ENCODE measurements around the gene FAM131C. TPM values are rescaled to one million over a fixed set of nuclear protein-coding genes. Genes with fewer than 3 reads are reported as not detected.
A peak's percentile ranks its signal among the peaks of the same experiment; 100 is the strongest.
"Not testable (repeated sequence)": the region's sequence is repeated elsewhere in the genome, so short reads cannot be mapped to it uniquely, and the experiment has no call there.

Gene FAM131C
- total RNA-seq, 1 experiment from 2014 or later: 0.11 TPM

DNA sequence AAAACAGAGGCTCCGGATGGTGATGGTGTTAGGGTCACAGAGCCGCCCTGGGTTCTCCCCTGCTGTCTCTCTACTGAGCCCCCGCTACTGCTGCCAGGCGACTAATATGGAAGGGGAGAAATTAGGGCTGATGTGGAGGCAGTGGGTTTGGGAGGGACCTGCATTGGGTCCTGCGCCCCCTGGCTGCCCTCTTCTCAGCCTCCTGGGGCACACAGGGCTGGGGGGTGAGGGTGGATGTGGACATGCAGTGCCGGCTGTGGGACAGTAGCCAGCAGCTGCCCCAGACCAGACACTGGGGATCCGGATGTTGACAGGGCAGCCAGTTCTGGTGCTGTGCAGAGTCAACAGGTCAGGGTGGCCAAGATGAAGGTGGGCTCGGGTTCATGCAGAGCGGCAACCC is 31.4 kb downstream of the FAM131C start:
- no peaks in the 10 kb centered on the region for H3K4me1 ChIP-seq (replicated peaks)
- H3K9me3 ChIP-seq (replicated peaks): no peaks in the 10 kb centered on the region
- H3K36me3 ChIP-seq: no peaks in the 10 kb centered on the region
- DNase-seq (ENCODE audit: low read depth in 1 of 2, low spot score in 2 of 2): no peak
- no peak overlapping the region for H3K27ac ChIP-seq
- no peaks in the 10 kb centered on the region for H3K27me3 ChIP-seq (replicated peaks)
- H3K4me3 ChIP-seq: no peak overlapping the region

GRCh38 chr1:16041200-16041599 is 32.3 kb downstream of the FAM131C start:
- Histone ChIP-seq H3K4me3 (no peak overlapping the region), H3K27me3 (replicated peaks) (no peaks in the 10 kb centered on the region), H3K9me3 (replicated peaks) (no peaks in the 10 kb centered on the region), H3K4me1 (replicated peaks) (no peaks in the 10 kb centered on the region), H3K36me3 (no peaks in the 10 kb centered on the region), H3K27ac (no peak overlapping the region)
- no peak for DNase-seq (ENCODE audit: low read depth in 1 of 2, low spot score in 2 of 2)

DNA sequence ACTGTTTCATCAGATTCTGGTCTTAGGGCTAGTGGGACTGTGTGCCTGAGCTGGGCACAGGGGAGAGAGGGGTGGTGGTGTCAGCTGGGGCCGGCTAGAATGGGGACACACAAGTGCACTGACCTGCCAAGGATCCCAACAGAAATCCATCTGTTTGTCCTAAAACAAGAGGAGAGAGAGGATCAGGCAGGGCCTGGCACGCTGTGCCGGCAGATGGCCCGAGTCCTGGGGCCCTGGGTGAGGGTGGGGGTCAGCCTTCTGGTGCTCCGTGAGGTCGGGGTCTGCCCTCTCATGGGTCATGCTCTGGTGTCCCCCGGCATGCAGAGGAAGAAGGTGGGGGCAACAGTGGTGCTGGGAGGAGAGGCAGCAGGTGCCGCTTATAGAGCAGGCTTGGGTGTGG is 33.6 kb downstream of the FAM131C start:
- H3K27me3 ChIP-seq (replicated peaks); H3K4me1 ChIP-seq (replicated peaks); H3K36me3 ChIP-seq; DNase-seq (ENCODE audit: low read depth in 1 of 2, low spot score in 2 of 2); H3K9me3 ChIP-seq (replicated peaks); H3K4me3 ChIP-seq; H3K27ac ChIP-seq: not testable (repeated sequence)

- no peaks in the 10 kb centered on the region for H3K4me1 ChIP-seq (replicated peaks)
- H3K27me3 ChIP-seq (replicated peaks): no peaks in the 10 kb centered on the region
- no peak overlapping the region for H3K27ac ChIP-seq
- H3K36me3 ChIP-seq: no peaks in the 10 kb centered on the region
- no peak for DNase-seq (ENCODE audit: low read depth in 1 of 2, low spot score in 2 of 2)
- H3K9me3 ChIP-seq (replicated peaks): no peaks in the 10 kb centered on the region
- no peak overlapping the region for H3K4me3 ChIP-seq
Observed at GRCh38 chr1:16038620-16038912, 34.9 kb downstream of the FAM131C start.

GRCh38 chr1:16036461-16036860 is 37.0 kb downstream of the FAM131C start:
- H3K27ac ChIP-seq; DNase-seq (ENCODE audit: low read depth in 1 of 2, low spot score in 2 of 2); H3K36me3 ChIP-seq; H3K4me3 ChIP-seq; H3K4me1 ChIP-seq (replicated peaks); H3K27me3 ChIP-seq (replicated peaks); H3K9me3 ChIP-seq (replicated peaks): not testable (repeated sequence)

GRCh38 chr1:16033103-16033632 is 40.3 kb downstream of the FAM131C start:
- not testable (repeated sequence) for H3K9me3 ChIP-seq (replicated peaks); H3K36me3 ChIP-seq; H3K4me3 ChIP-seq; H3K27ac ChIP-seq; H3K27me3 ChIP-seq (replicated peaks); DNase-seq (ENCODE audit: low read depth in 1 of 2, low spot score in 2 of 2); H3K4me1 ChIP-seq (replicated peaks)

DNA sequence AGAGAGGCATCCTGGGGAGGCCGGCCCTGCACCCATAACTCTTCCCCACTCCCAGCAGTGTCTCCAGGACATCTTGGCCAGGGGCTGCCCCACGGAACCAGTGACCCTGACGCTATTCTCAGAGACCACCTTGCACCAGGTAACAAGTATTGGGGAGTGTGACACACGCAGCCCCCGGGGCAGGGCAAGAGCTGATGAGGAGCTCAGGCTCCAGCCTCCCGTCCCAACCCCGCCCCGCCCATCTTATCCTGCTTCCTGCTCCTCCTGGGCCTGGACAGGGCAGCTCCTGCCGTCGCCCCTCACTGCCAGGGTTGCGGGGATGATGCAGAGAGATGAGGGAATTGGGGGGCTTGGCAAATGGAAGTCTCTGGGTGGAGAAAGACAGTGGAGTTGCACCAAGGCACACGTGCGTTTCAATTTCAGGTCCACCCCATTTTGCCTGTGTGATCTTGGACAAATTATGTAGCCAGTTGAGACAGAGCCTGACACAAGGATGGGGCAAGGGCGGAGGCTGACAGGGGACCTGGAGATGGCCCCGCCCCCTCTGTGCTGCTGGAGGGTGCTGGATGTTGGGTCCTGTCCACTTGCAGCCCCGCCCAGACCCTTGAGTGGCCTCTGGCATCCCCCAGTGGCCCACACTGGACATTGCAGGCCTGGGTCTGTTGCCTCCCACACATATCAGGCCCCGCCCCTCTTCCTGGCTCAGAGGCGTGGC is 40.9 kb downstream of the FAM131C start:
- no peaks in the 10 kb centered on the region for H3K9me3 ChIP-seq (replicated peaks)
- H3K27me3 ChIP-seq (replicated peaks): 0 out of 2 replicates have a peak, but pooled peaks cover 3% of the 10 kb centered on the region
- H3K4me3 ChIP-seq: no peak overlapping the region
- no peak overlapping the region for H3K27ac ChIP-seq
- 0 out of 2 replicates have a peak, but pooled peaks cover 5% of the 10 kb centered on the region for H3K4me1 ChIP-seq (replicated peaks)
- DNase-seq (ENCODE audit: low read depth in 1 of 2, low spot score in 2 of 2): peak; percentile 78 to 94
- no peaks in the 10 kb centered on the region for H3K36me3 ChIP-seq

GRCh38 chr1:16031551-16031950 is 41.9 kb downstream of the FAM131C start:
- no peak overlapping the region for H3K4me3 ChIP-seq
- no peak for DNase-seq (ENCODE audit: low read depth in 1 of 2, low spot score in 2 of 2)
- no peaks in the 10 kb centered on the region for H3K9me3 ChIP-seq (replicated peaks)
- no peak overlapping the region for H3K27ac ChIP-seq
- H3K4me1 ChIP-seq (replicated peaks): 0 out of 2 replicates have a peak, but pooled peaks cover 5% of the 10 kb centered on the region
- 0 out of 2 replicates have a peak, but pooled peaks cover 3% of the 10 kb centered on the region for H3K27me3 ChIP-seq (replicated peaks)
- H3K36me3 ChIP-seq: no peaks in the 10 kb centered on the region

- no peak for DNase-seq (ENCODE audit: low read depth in 1 of 2, low spot score in 2 of 2)
- H3K36me3 ChIP-seq: no peaks in the 10 kb centered on the region
- no peaks in the 10 kb centered on the region for H3K9me3 ChIP-seq (replicated peaks)
- no peak overlapping the region for H3K27ac ChIP-seq
- 0 out of 2 replicates have a peak, but pooled peaks cover 5% of the 10 kb centered on the region for H3K4me1 ChIP-seq (replicated peaks)
- H3K4me3 ChIP-seq: no peak overlapping the region
- H3K27me3 ChIP-seq (replicated peaks): 0 out of 2 replicates have a peak, but pooled peaks cover 3% of the 10 kb centered on the region
Observed at GRCh38 chr1:16029288-16029687, 44.2 kb downstream of the FAM131C start.

DNA sequence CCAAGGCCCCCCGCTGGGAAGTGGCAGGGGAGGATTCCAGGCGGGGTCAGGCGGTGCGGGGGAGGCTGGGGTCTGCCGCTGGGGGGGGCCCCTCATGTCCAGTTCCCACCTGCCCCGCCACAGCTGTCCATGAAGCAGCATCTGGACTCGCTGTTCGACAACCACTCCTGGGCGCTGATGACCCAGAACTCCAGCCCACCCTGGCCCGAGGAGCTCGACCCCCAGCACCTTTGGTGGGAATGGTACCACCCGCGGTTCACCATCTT is 44.5 kb downstream of the FAM131C start:
- not testable (repeated sequence) for H3K4me1 ChIP-seq (replicated peaks); H3K27me3 ChIP-seq (replicated peaks); H3K9me3 ChIP-seq (replicated peaks); H3K4me3 ChIP-seq; DNase-seq (ENCODE audit: low read depth in 1 of 2, low spot score in 2 of 2); H3K36me3 ChIP-seq; H3K27ac ChIP-seq

DNA sequence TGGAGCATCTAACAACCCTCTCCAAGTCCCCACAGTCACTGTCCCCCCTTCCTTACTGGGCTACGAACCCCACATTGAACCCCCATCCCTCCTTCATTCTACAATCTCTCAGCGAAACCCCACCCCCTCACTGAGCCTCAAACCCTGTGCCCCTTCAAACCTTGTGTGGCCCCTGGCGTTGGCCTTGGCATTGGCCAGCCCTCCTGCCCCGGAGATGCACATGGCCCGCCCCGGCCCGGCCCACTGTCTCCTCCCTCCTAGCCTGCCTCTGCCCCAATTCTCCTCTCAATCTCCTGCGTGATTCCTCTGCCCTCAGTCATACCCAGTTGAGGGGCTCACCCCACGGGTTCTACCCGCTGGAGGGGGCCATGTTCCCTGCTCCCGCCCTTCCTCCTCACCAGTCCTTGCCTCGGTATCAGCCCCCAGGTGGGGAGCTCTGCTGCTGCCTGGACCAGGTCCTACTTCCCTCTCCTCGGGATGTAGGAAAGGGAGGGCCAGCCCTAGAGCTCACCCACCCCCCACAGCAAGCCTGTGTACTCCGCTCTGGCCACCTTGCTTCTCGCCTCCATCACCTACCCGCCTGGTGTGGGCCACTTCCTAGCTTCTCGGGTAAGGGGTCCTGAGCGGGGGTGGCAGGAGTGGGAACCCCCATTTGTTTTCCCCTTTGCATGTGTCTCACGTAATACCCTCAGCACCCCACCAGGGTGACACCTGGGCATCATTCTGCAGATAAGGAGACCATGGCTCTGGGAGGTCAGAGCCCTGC is 45.0 kb downstream of the FAM131C start:
- H3K4me1 ChIP-seq (replicated peaks): 0 out of 2 replicates have a peak, but pooled peaks cover 5% of the 10 kb centered on the region
- no peak overlapping the region for H3K4me3 ChIP-seq
- no peak overlapping the region for H3K27ac ChIP-seq
- H3K27me3 ChIP-seq (replicated peaks): 0 out of 2 replicates have a peak, but pooled peaks cover 3% of the 10 kb centered on the region
- no peaks in the 10 kb centered on the region for H3K36me3 ChIP-seq
- H3K9me3 ChIP-seq (replicated peaks): no peaks in the 10 kb centered on the region
- no peak for DNase-seq (ENCODE audit: low read depth in 1 of 2, low spot score in 2 of 2)

GRCh38 chr1:16026723-16027484 is 46.5 kb downstream of the FAM131C start:
- H3K4me3 ChIP-seq: no peak overlapping the region
- no peak for DNase-seq (ENCODE audit: low read depth in 1 of 2, low spot score in 2 of 2)

GRCh38 chr1:16026302-16026701 is 47.1 kb downstream of the FAM131C start:
- not testable (repeated sequence) for H3K36me3 ChIP-seq; H3K27ac ChIP-seq; H3K9me3 ChIP-seq (replicated peaks)

More at GRCh38 chr1:16026723-16027484, 46.5 kb downstream of the FAM131C start:
- H3K27me3 ChIP-seq (replicated peaks): 0 out of 2 replicates have a peak, but pooled peaks cover 3% of the 10 kb centered on the region
- H3K36me3 ChIP-seq: no peaks in the 10 kb centered on the region
- no peaks in the 10 kb centered on the region for H3K4me1 ChIP-seq (replicated peaks)
- no peak overlapping the region for H3K27ac ChIP-seq
- H3K9me3 ChIP-seq (replicated peaks): no peaks in the 10 kb centered on the region

More at GRCh38 chr1:16026302-16026701, 47.1 kb downstream of the FAM131C start:
- DNase-seq (ENCODE audit: low read depth in 1 of 2, low spot score in 2 of 2); H3K4me1 ChIP-seq (replicated peaks); H3K4me3 ChIP-seq; H3K27me3 ChIP-seq (replicated peaks): not testable (repeated sequence)
